ENCODE data around the gene CNKSR3.
"Not testable (repeated sequence)": the region's sequence is repeated elsewhere in the genome, so short reads cannot be mapped to it uniquely, and the experiment has no call there.

Gene CNKSR3

GRCh38 chr6:154510144-154510905, at the start of gene CNKSR3:
TSS of gene CNKSR3 (minus strand) at chr6:154510685. CDS start at chr6:154510114, 571 bp downstream.
- peak in 1 of 2 experiments; percentile 52 for DNase-seq (ENCODE audit: low read depth in 2 of 2)

- no peak for DNase-seq (ENCODE audit: low read depth in 2 of 2)
Observed at GRCh38 chr6:154558984-154559383, 48.5 kb upstream of the CNKSR3 start.

- no peak for DNase-seq (ENCODE audit: low read depth in 2 of 2)
Observed at GRCh38 chr6:154558513-154558912, 48.0 kb upstream of the CNKSR3 start.

- no peak for DNase-seq (ENCODE audit: low read depth in 2 of 2)
Observed at GRCh38 chr6:154555073-154555677, 44.7 kb upstream of the CNKSR3 start.

- DNase-seq (ENCODE audit: low read depth in 2 of 2) = no peak
Observed at GRCh38 chr6:154554491-154554890, 44.0 kb upstream of the CNKSR3 start.

GRCh38 chr6:154550779-154551178, 40.3 kb upstream of the CNKSR3 start:
- no peak for DNase-seq (ENCODE audit: low read depth in 2 of 2)

- no peak for DNase-seq (ENCODE audit: low read depth in 2 of 2)
Observed at GRCh38 chr6:154549179-154549578, 38.7 kb upstream of the CNKSR3 start.

GRCh38 chr6:154548130-154548830, 37.8 kb upstream of the CNKSR3 start:
- no peak for DNase-seq (ENCODE audit: low read depth in 2 of 2)

- DNase-seq (ENCODE audit: low read depth in 2 of 2) = no peak
Observed at GRCh38 chr6:154543628-154544027, 33.1 kb upstream of the CNKSR3 start.

- no peak for DNase-seq (ENCODE audit: low read depth in 2 of 2)
Observed at GRCh38 chr6:154542747-154543146, 32.3 kb upstream of the CNKSR3 start.

GRCh38 chr6:154541837-154542236, 31.4 kb upstream of the CNKSR3 start:
- DNase-seq (ENCODE audit: low read depth in 2 of 2) = not testable (repeated sequence)

GRCh38 chr6:154539593-154540269, 29.2 kb upstream of the CNKSR3 start:
- no peak for DNase-seq (ENCODE audit: low read depth in 2 of 2)

GRCh38 chr6:154538640-154539191, 28.2 kb upstream of the CNKSR3 start:
- no peak for DNase-seq (ENCODE audit: low read depth in 2 of 2)

GRCh38 chr6:154537511-154538325, 27.2 kb upstream of the CNKSR3 start:
- DNase-seq (ENCODE audit: low read depth in 2 of 2) = no peak

- no peak for DNase-seq (ENCODE audit: low read depth in 2 of 2)
Observed at GRCh38 chr6:154536999-154537398, 26.5 kb upstream of the CNKSR3 start.

GRCh38 chr6:154536255-154536654, 25.8 kb upstream of the CNKSR3 start:
- no peak for DNase-seq (ENCODE audit: low read depth in 2 of 2)

- no peak for DNase-seq (ENCODE audit: low read depth in 2 of 2)
Observed at GRCh38 chr6:154535851-154536250, 25.4 kb upstream of the CNKSR3 start.

- no peak for DNase-seq (ENCODE audit: low read depth in 2 of 2)
Observed at GRCh38 chr6:154535147-154535546, 24.7 kb upstream of the CNKSR3 start.

- DNase-seq (ENCODE audit: low read depth in 2 of 2) = no peak
Observed at GRCh38 chr6:154534531-154534930, 24.0 kb upstream of the CNKSR3 start.

GRCh38 chr6:154532426-154532825, 21.9 kb upstream of the CNKSR3 start:
- no peak for DNase-seq (ENCODE audit: low read depth in 2 of 2)

GRCh38 chr6:154529957-154530356, 19.5 kb upstream of the CNKSR3 start:
- DNase-seq (ENCODE audit: low read depth in 2 of 2) = no peak

Measured in stimulated activated CD4-positive, alpha-beta T cell treated with anti-CD3 and anti-CD28 coated beads, Interleukin-12 subunit alpha, Interleukin-12 subunit beta, amount 100 ng/mL, for 24 hours (primary cell).